HFF-Myc (cell line): ENCODE measurements around the gene OSBPL9.
A peak's percentile ranks its signal among the peaks of the same experiment; 100 is the strongest.

ENCODE experiments used
- DNase-seq: peaks from one replicate; pipeline ENCODE4 v3.0.0-alpha.2; 2011; ENCODE audit warnings: low read depth; ENCODE audit errors: extremely low read depth
- H3K4me3 ChIP-seq: replicated peaks from 2 replicates; pipeline ENCODE4 v1.5.1; 2011; ENCODE audit warnings: low read depth, mild to moderate bottlenecking, control low read depth, low read length
- TF ChIP-seq, protein P1 (sequence below): IDR thresholded peaks from 2 replicates; pipeline ENCODE4 v1.5.1; 2012; ENCODE audit warnings: mild to moderate bottlenecking, low read depth, low read length, control low read depth; ENCODE audit errors: missing control alignments

OSBPL9 gene

DNA sequence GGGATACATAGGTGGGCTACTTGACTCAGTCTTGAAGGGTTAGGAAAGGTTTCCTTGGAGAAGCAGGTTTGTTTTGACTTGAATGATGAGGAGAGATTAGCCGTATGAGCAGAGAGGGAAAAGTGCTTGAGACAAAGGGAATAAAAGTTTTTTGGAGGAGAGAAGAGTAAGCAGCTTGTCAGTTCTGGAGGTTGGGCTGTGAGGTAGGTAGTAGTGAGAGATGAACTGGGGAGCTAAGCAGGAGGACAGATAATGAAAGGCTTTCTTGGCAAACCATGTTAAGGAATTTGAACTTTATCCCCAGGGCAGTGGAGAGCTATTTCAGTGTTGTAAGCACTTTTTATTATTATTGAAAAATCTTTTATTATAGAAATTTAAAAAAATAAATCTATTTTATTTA is 3.6 kb downstream of the OSBPL9 start:
- DNase-seq = no peak
- H3K4me3 ChIP-seq = no peak overlapping the region
- TF ChIP-seq, protein P1, sequence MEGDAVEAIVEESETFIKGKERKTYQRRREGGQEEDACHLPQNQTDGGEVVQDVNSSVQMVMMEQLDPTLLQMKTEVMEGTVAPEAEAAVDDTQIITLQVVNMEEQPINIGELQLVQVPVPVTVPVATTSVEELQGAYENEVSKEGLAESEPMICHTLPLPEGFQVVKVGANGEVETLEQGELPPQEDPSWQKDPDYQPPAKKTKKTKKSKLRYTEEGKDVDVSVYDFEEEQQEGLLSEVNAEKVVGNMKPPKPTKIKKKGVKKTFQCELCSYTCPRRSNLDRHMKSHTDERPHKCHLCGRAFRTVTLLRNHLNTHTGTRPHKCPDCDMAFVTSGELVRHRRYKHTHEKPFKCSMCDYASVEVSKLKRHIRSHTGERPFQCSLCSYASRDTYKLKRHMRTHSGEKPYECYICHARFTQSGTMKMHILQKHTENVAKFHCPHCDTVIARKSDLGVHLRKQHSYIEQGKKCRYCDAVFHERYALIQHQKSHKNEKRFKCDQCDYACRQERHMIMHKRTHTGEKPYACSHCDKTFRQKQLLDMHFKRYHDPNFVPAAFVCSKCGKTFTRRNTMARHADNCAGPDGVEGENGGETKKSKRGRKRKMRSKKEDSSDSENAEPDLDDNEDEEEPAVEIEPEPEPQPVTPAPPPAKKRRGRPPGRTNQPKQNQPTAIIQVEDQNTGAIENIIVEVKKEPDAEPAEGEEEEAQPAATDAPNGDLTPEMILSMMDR = no peak

DNA sequence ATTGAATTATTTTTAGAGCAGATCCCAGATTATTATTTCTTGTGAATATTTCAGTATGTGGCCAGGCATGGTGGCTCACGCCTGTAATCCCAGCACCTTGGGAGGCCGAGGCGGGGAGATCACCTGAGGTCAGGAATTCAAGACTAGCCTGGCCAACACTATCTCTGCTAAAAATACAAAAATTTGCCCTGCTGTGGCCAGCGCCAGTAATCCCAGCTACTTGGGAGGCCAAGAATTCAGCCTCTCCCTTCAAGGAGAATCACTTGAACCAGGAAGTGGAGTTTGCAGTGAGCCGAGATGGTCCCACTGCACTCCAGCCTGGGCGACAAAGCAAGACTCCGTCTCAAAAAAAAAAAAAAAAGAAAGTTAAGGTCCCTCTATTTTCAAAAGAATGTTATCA is 4.3 kb downstream of the OSBPL9 start:
- H3K4me3 ChIP-seq = no peak overlapping the region
- no peak for DNase-seq
- TF ChIP-seq, protein P1 = no peak

DNA sequence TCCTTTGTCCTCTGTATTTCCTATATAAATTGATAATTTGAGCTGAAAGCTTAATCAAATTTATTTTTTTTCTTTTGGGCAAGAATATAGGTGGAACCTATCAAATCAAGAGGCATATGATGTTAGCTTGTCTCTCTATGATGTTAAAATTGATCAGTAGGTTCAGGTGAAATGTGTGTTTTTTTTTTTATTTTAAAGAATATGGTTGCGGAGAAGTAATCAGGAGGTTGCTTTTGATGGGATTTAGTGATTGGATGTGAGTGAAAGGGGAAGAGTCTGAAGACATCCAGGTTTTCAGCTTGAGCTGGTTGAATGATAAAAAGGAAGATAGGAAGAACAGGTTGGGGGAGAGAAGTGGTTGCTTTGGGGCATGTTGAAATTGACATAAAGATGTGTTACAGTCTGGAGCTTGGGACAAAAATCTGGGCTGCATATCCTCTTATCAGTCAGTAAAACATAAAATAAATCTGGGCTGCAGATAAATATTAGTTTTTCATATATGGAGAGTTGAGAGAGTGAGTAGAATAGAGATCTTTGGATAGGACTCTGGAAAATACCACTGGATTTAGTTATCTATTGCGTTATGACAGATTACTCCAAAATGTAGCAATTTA is 5.1 kb downstream of the OSBPL9 start:
- H3K4me3 ChIP-seq = no peak overlapping the region
- TF ChIP-seq, protein P1 = no peak
- DNase-seq = no peak

DNA sequence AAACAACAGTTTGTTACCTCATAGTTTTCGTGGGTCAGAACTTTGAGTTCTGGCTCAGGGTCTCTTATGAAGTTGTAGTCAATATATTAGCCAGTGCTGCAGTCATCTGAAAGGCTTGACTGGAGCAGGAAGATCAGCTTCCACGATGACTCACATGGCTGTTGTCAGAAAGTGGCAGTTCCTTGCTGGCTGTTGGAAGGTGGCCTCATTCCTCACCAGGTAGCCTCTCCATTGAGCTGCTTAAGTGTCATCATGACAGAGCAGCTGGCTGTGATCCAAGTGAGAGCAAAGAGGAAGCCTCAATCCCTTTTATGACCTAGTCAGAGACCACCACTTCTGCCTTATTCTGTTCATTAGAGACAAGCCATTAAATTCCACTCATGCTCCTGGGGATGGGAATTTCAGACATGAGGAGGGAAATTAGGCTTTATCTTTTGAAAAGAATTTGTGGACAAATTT is 5.6 kb downstream of the OSBPL9 start:
- peak; percentile 48 for DNase-seq
- TF ChIP-seq, protein P1 = no peak
- no peak overlapping the region for H3K4me3 ChIP-seq

DNA sequence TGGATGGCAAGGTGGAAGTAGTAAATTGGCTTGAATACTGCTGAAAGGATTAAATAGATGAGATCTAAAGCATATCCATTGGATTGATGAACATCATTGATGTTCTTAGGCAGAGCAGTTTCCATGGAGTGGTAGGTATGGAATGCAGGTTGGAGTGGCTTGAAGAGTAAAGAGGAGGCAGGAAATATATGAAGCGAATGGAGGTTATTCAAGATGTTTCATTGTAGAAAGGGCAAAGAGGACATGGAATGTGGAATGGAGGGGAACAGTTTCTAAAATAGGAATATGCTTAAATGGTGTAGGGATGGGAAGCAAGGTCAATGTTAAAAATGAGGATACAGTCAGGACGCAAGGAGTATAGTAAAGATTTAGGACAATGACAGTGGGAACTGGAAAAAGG is 6.1 kb downstream of the OSBPL9 start:
- TF ChIP-seq, protein P1 = no peak
- DNase-seq = no peak
- no peak overlapping the region for H3K4me3 ChIP-seq

DNA sequence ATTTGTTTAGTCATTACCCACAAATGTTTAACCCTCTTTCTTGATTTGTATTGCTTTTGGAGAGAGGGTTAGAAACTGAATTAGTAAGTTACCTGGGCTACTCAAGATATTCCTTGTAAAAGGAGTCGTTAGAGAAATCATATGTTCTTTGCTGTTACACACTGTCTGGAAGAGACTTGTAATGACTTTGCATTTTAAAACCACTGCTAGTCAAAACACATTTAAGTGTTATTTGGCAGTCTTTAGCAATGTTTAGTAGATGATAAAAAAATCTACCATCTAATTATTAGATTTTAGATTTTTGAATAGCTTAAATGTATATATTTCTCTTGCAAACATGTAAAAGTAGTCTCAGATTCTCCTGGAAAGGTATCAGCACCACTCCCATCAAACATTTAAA is 6.6 kb downstream of the OSBPL9 start:
- TF ChIP-seq, protein P1 = no peak
- no peak overlapping the region for H3K4me3 ChIP-seq
- no peak for DNase-seq

DNA sequence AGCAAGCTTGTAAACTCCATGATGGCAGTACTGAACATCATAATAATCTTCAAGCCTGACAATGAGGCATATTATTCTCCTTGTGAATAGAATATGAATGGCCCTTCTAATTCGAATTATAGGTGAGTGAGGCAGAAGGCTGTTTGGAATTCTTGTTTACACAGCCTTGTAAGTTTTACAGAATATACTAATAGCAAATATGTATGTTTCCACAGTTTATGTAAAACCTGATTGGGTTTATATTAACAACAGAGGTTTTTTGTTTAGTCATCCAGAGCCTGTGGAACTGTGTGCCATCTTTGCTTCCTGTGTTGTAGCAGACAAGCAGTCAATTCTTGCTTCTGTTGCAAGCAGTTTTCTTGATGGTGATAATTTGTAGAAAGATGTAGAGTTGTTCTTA is 8.0 kb downstream of the OSBPL9 start:
- no peak for DNase-seq
- H3K4me3 ChIP-seq = no peak overlapping the region
- TF ChIP-seq, protein P1 = no peak
